GM19463 (cell line): ENCODE data around the gene COX20.
"Not testable (repeated sequence)": the region's sequence is repeated elsewhere in the genome, so short reads cannot be mapped to it uniquely, and the experiment has no call there.

Source experiments
- ATAC-seq: cut with Tn5 transposase; IDR thresholded peaks from one replicate; pipeline ENCODE4 v1.9.1; 2021; ENCODE audit warnings: mild to moderate bottlenecking, moderate library complexity; ENCODE audit not compliant: unreplicated experiment

Gene COX20

GRCh38 chr1:244821134-244821533, 14.3 kb upstream of the COX20 start:
- no peak for ATAC-seq

DNA sequence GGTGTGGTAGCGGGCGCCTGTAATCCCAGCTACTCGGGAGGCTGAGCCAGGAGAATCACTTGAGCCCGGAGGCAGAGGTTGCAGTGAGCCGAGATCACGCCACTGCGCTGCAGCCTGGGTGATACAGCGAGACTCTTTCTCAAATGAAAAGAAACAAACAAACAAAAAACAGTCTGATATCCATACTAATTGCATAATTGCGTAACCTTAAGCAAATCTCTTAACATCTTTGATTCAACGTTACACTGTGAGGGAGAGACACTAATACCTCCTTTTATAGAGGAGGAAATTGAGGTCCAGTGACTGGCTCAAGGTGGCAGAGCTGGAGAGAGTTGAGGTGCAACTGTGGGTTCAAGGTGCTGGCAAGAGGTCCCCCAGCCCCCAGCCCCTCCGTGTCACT, 12.6 kb upstream of the COX20 start:
- no peak for ATAC-seq

DNA sequence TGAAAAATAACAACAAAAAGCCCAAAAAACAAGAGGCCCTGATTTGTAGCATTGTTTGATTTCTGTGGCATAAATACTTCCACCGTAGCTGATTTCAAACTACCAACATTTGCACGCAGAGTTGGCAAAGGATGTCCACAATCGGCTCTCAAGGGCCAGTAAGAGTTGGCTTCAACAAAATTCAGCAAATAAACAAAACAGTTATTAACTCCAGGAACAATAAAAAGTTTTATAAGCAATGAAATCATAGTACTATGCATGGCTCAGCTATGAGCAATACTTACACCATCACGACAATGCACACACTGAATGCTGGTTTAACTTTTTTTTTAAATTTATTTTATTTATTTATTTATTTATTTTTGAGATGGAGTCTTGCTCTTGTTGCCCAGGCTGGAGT, 8.7 kb upstream of the COX20 start:
- ATAC-seq: no peak

- no peak for ATAC-seq
These were observed 4.8 kb upstream of the COX20 start for GRCh38 chr1:244830639-244831038.

GRCh38 chr1:244833260-244833659, 2.2 kb upstream of the COX20 start:
- not testable (repeated sequence) for ATAC-seq

DNA sequence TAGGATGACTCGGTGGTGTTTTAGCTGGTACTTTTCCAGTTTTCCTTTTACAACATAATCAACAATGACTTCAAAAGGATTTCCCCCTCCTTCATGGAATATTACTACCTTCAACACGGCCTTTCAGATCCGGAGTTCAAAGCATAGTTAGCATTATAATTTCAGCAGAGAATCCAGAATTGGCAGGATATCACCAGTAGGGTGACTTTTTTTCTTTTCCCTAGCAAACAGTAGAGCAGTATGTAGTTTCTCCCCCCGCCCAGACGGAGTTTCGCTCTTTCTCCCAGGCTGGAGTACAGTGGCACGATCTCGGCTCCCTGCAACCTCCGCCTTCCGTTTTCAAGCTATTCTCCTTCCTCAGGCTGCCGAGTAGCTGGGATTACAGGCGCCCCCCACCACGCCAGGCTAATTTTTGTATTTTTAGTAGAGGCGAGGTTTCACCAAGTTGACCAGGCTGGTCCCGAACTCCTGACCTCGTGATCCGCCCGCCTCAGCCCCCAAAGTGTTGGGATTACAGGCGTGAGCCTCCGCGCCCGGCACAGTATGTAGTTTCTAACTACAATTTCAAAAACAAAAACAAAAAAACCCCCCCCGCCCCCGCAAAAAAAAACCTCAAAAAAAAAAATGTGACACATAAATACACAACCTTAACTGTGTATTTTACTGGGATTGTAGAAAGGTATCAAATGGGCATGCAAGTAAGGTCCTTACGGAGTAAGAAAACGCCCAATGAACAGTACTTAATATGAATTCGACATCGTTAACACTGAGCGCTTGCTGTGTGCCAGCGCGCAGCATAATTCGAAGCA, 1.5 kb upstream of the COX20 start:
- ATAC-seq: no peak

DNA sequence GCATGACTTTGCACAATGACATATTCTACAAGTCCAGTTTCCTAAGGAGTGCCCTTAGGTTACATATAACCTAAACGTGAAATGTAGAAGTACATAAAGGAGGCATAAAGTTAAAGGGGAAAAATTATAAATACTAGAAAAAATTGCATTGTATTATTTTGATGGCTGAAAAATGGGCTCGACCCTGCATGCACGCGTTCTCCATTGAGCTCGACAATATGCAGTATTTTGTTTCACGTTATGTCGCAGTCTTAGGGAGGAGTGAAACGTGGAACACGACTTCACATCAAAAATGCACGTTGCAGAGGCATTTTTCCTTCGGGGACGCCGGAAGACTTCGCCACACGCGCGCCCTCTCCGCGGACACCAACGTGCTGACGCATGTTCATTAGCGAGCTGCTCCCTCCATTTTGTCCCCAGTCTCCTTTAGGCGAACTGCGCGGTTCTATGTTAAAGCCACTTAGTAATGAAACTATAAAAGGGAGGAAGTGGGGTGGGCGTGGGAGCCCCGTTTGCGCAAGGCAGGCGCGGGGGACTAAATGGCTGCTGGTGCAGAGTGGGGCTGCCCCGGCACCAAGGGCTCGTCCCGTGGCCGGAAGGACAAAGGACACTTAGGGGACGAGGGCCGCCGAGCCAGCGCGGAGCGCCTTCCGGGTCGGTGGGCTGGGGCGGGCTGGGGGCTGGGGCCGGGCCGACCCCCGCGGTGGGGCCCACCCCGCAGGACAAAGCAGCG, 749 bp upstream of the COX20 start:
- ATAC-seq: peak; percentile 69

DNA sequence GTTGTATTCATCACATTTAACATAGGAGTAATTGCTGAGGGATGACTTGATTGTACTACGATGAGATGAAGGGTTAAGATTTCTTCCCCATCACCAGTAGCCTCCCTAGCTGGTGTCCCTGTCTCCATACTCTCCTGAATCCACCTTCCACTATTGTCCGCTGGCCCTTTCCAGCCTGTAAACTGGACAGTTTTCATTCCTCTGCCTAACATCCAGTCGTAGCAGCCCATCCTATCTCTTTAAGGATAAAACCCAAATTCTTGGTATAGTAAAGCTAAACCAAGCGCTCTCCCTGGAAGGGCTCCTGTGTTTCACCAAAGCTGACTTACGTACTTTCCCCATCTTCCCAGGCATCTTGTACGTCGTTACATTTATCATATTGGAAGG, 670 bp downstream of the COX20 start:
- ATAC-seq: no peak

- ATAC-seq: no peak
These were observed 1.1 kb downstream of the COX20 start for GRCh38 chr1:244836584-244836983.

GRCh38 chr1:244837597-244838258, 2.3 kb downstream of the COX20 start:
- ATAC-seq: no peak

DNA sequence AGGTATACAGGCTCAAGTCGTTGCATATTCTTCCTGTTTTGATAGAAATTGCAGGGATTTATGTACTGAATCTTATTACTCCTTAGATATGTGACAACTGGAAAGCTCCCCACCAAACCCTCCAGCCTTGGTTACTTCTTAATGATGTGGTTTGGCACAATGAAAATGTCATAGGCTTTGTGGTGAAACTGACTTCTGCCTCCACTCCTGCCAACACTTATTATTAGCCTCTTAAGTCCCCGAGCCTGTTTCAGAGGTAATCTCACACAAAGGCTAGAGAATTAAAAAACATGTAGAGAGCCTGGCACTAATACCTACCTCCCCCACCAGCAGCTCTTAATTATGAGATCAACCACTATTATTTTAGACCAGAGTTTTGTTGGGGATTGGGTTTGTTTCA, 4.2 kb downstream of the COX20 start:
- no peak for ATAC-seq

DNA sequence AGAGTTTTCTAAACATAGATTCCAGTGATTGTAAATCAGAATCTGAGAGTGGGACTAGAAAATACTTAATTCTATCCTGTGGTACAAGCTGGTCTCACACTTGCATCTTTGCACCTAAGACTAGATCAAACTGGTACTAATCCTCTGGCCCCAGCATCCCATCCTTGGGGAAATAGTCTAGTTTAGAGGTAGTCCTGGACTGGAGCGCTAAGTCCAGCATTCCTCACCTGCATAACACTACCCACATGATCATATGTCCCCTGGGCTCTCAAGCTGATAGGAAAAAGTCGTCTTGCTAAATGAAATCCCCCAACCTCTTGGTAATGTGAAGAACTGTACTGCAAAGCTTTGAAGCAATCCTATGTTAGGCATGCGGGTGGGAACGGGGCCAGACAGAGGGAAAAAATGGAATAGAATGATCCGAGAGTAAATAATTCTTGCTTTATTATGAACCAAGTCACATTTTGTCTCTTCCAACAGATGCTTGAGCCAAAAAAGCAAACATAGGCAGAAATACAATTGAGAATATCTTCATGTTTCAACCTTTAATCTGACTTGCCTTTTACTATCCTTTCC, 4.8 kb downstream of the COX20 start:
- no peak for ATAC-seq

- no peak for ATAC-seq
These were observed 5.9 kb downstream of the COX20 start for GRCh38 chr1:244841273-244841927.

GRCh38 chr1:244843148-244843978, 7.9 kb downstream of the COX20 start:
- ATAC-seq: no peak

DNA sequence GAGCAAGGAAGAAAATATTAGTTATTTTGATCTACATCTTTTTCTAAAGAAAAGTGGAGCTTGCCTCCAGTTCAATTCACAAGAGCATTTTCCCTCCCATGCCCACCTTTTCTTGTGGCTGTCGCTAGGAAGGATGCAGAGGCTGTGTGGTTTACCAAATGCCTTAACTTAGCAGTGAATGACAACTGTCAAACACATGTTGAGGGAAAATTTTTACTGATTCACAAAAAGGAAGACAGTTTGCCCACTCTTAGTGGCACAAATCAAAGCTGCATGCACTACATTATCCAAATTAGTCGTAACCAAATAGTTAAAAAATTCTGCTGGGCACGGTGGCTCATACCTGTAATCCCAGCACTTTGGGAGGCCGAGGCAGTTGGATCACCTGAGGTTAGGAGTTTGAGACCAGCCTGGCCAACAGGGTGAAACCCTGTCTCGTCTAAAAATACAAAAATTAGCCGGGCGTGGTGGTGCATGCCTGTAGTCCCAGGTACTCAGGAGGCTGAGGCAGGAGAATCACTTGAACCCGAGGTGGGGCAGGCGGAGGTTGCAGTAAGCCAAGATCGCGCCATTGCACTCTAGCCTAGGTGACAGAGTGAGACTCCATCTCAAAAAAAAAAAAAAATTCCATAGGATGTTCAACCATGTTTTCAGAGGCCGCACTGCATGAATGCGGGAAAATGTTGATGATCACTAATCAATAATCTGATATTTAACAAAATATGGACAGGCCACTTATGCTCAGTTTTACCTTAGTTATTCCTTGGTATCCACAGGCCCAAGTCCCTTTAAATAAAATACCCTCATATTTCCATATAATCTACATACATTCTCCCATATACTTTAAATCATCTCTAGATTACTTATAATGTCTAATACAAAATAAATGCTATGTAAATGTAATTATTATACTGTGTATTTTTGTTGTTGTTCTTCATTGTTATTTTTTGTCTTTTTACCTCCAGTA, 9.0 kb downstream of the COX20 start:
- no peak for ATAC-seq

GRCh38 chr1:244846653-244847052, 11.2 kb downstream of the COX20 start:
- ATAC-seq: no peak

DNA sequence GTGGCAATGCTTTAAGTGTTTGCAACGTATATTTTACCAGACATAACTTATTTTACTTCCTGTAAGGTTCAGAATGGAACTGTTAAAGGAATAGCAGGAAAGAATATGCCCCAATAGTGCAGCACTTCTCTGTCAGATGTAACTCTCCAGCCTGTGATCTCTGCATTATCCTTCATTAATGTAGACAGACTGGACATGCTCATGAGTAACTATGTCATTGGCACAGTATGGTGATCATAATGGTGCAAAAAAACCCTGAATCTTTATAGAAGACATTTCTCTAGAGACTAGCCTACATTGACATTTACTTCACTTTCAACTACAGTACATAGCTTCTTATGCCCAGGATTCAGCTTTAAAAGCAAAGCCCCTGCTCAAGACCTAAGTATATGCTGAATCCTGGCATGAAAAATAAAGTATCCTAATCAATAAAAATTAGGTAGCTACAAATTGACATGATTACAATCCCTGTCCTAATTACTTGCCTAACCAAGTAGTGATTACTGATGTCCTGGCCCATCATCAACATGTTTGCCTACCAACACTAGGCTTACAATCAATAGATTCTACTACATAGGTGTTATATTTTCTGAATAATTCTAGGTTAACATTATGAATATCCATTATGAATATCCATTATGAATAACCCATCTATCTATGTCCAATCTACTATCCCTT, 13.9 kb downstream of the COX20 start:
- ATAC-seq: no peak

DNA sequence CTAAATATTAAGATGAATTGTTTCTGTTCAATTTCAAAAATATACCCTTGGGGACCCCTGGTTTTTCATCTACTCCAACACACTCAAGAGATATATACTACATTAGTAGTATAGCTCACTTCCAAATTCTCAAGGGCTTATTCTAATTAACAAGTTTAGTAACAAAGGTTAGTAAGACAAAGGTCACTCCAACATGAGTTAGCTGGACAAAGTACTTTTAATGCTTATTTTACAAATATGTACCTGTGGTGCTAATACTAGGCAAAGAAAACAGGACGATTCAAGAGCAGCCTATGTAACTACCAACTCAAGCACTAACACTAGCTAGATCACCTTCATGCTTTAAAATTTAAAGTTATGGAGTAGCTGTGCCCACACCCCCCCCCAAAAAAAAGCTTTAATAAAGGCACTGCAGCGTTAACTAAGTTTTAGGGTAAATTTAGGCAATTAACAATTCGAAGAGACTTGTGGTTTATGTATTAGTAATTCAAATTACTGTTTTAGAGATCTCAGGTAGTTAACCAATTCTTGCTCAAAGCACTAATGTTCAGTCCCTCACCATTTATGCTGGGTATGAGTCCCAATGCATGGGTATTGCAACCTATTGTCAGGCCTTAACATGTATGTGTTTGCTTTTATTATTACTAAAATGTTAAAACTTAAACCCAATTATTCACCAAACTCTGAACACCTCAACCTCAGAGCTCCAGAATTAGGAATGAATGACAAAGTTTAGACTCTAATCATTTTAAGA, 14.8 kb downstream of the COX20 start:
- no peak for ATAC-seq
